ENCODE data around the gene FBXO17.

- TF ChIP-seq, protein P1, sequence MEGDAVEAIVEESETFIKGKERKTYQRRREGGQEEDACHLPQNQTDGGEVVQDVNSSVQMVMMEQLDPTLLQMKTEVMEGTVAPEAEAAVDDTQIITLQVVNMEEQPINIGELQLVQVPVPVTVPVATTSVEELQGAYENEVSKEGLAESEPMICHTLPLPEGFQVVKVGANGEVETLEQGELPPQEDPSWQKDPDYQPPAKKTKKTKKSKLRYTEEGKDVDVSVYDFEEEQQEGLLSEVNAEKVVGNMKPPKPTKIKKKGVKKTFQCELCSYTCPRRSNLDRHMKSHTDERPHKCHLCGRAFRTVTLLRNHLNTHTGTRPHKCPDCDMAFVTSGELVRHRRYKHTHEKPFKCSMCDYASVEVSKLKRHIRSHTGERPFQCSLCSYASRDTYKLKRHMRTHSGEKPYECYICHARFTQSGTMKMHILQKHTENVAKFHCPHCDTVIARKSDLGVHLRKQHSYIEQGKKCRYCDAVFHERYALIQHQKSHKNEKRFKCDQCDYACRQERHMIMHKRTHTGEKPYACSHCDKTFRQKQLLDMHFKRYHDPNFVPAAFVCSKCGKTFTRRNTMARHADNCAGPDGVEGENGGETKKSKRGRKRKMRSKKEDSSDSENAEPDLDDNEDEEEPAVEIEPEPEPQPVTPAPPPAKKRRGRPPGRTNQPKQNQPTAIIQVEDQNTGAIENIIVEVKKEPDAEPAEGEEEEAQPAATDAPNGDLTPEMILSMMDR (conservative IDR thresholded peaks at IDR 0.05): no peak
- TF ChIP-seq EZH2 (IDR thresholded peaks at IDR 0.05; ENCODE audit: low read depth): no peak
Observed at GRCh38 chr19:38980583-38981374, 5.2 kb upstream of the FBXO17 start.
